HG03025 (cell line): ENCODE data around the gene DENND4A.
A peak's percentile ranks its signal among the peaks of the same experiment; 100 is the strongest.

Experiments used
- ATAC-seq: cut with Tn5 transposase; IDR thresholded peaks from one replicate; pipeline ENCODE4 v1.9.1; 2021; ENCODE audit warnings: mild to moderate bottlenecking, moderate library complexity; ENCODE audit not compliant: unreplicated experiment, low FRiP score

Gene DENND4A

DNA sequence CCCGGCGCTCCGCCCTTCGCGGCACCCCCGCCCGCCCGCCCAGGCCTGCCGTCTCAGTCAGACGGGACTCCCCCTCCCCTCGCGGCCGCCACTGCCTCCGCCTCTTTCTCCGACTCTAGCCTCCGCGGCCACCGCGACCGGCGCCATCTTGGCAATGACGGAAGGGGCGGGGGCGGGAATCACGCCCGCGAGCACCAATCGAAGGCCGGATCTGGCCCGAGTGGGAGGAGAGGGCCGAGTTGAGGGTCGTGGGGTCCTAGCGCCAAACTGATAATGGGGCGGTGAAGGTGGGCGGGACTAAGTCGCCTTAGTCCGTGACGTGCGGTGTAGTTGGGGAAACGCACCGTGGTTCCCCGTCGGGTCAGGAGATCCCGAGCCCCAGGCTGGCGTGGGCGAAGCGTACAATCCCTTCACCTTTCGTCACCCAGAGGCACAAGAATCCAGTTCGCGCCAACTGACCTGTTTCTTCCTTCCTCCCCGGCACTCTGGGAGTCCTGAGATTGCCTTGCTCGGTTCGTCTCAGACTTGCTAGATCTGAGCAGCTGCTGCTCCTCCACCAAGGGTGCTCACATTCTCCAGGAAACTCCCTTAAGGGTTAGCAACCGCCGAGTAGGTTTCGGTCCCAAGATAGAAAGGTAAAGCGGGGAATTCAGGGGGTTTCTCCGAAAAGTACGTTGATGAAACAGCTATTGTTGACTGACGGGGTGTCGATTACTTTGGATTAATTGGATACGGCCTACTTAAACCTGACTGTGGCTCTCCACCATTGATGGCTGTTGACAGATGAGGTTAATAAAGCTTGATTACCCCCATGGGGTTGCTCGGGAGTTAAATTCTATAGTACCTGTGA is at the start of gene DENND4A:
DENND4A (minus strand) TSS at position 156 of the 850 bp plus-strand sequence. CDS start 35,843 bp downstream, outside the sequence.
- ATAC-seq, result peak; percentile 84

- ATAC-seq, result no peak
Observed at GRCh38 chr15:65841121-65841930, 49.2 kb upstream of the DENND4A start.

DNA sequence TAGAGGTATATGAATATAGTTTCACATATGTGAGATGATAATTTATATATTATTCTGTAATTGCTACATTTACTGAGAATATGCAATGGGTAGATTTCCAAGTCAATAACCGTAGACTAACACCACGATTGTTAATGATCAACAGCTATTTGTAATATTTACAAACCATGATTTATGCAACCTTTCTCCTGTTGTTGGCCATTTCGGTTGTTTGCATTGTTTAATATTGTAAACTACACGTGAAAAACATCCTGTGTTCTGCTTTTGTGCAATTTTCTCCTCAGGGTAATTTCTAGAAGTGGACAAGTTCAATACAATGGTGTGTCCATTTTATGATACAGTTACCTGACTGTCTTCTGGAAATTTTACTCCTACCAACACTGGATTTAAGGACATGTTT is 47.9 kb upstream of the DENND4A start:
- no peak for ATAC-seq

- no peak for ATAC-seq
Observed at GRCh38 chr15:65839354-65839901, 47.3 kb upstream of the DENND4A start.

DNA sequence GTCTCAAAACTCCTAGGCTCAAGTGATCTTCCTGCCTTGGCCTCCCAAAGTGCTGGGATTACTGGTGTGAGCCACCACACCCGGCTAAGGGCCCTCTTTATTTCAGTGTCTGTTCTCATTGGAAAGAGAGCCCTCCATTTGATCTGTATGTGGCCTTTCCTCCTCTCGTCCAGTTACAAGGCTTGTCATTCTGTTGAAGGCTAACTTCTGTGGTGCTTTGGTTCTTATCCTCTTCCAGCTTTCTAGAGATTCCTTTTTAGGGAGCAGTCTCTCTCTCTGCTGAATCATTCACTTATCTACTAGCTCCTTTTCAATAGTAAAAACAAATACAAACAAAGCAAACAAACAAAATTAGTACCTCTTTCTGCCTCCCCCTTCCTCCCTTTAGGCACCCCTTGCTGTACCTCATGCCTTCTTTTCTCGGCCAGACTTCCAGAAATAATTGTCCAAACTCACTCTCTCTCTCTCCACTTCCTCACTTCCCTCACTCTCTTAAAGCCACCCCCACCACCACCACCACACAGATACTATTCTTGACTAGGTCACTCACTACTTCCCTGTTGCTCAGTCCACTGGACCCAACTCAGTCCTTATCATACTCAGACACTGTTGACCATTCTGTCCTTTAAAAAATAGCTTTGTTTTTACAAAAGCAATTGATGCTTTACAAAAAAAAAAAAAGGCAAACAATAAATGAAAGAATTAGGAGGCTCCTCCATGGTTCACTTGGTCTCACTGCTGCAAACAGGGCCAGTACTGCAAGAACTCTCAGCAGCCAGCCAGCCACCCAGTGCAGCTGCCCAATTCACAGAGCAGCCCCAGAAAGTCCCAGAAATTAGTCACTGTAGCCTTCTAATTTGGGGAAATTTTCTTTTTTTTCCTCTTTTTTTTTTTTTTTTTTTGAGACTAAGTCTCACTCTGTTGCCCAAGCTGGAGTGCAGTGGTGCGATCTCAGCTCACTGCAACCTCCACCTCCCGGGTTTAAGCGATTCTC is 45.5 kb upstream of the DENND4A start:
- ATAC-seq, result no peak

DNA sequence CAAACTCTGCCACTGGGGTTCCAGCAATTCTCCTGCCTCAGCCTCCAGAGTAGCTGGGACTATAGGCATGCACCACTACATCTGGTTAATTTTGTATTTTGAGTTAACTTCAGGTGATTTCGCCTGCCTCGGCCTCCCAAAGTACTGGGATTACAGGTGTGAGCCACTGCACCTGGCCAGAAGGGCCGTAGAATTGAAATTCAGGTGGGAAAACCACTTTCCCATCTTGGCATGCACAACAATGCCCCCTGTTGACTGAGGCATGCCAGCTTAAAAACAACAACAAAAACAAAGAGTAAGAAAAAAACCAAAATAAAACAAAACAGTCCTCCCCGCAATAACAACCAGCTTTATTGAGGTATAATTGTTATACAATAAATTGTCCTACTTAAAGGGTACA is 44.6 kb upstream of the DENND4A start:
- ATAC-seq, result no peak

DNA sequence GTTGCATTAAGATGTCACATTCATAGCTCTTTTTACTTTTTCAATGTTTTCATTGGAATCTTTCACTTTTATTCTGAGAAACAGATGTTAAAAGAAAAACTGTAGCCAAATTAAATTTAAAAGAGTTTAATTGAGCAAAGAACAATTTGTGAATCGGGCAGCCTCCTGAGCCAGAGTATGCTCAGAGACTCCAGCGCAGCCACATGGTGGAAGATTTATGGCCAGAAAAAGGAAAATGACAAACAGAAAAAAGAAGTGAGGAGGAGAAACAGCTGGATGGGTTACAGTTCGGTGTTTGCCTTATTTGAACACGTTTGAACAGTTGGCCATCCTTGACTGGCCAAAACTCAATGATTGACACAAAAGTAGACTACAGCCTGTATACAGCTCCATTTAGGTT is 43.4 kb upstream of the DENND4A start:
- no peak for ATAC-seq

DNA sequence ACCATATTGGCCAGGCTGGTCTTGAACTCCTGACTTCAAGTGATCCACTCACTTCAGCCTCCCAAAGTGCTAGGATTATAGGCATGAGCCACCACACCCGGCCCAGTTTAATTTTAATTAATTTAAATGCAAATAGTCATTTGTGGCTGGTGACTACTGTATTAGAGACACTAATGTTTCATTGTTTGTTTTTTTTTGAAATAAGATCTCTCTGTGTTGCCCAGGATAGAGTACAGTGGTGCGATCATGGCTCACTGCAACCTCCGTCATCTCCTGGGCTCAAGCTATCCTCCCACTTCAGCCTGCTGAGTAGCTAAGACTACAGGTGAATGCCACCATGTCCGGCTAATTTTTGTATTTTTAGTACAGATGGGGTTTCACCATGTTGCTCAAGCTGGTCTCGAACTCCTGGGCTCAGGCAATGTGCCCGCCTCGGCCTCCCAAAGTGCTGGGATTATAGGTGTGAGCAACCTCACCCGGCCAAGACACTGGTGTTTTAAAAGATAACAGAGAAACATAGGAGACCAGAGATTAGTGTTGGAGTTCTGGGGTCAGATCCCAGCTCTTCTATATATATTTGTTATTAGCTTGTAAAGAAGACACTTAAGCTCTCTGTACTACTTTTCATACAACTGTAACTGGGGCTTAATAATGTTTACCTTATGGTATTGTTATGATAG is 42.6 kb upstream of the DENND4A start:
- ATAC-seq, result no peak

- no peak for ATAC-seq
Observed at GRCh38 chr15:65833501-65834205, 41.6 kb upstream of the DENND4A start.

- ATAC-seq, result no peak
Observed at GRCh38 chr15:65832549-65833364, 40.7 kb upstream of the DENND4A start.

DNA sequence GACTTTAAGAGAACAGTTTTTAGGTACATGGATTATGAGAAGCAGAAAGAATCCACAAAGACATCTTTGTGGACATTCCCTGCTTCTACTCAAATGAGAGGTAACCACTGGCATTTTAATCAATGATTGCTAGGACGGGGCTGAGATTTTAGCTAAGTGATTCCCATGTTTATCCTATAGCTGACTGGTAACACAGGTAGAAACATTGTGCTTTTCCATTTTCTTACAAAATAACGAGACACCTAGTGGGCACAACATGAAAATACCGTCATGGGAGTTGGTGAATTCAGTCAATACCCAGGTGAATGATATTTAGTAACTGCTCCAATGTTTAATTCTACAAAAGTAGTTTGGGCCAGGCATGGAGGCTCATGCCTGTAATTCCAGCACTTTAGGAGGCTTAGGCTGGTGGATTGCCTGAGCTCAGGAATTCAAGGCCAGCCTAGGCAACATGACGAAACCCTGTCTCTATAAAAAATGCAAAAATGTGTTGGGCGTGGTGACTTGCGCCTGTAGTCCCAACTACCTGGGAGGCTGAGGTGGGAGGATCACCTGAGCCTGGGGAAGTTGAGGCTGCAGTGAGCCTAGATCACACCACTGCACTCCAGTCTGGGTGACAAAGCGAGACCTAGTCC is 37.2 kb upstream of the DENND4A start:
- no peak for ATAC-seq

- no peak for ATAC-seq
Observed at GRCh38 chr15:65828585-65828984, 36.5 kb upstream of the DENND4A start.

- ATAC-seq, result no peak
Observed at GRCh38 chr15:65827065-65827464, 35.0 kb upstream of the DENND4A start.

- no peak for ATAC-seq
Observed at GRCh38 chr15:65824941-65825544, 33.0 kb upstream of the DENND4A start.

GRCh38 chr15:65824031-65824743 is 32.1 kb upstream of the DENND4A start:
- ATAC-seq, result no peak

DNA sequence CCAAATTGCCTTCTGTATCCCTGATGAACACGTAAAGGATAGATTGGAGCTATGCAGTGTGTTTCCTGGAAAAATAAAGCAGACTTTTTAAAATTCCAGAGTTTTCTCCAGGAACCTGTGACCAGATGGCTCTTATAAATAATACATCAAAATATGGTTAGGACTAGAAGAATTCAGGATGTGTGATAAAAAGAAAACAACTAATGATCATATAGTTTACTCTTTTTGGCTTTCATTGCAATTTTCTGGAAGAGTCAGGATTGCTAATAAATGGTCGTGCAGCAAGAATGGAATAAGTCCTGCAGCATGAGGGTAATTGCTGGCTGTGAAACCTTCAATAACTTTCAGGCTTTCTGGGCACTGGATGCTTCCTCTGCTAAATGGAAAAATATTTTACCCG is 30.2 kb upstream of the DENND4A start:
- ATAC-seq, result no peak

DNA sequence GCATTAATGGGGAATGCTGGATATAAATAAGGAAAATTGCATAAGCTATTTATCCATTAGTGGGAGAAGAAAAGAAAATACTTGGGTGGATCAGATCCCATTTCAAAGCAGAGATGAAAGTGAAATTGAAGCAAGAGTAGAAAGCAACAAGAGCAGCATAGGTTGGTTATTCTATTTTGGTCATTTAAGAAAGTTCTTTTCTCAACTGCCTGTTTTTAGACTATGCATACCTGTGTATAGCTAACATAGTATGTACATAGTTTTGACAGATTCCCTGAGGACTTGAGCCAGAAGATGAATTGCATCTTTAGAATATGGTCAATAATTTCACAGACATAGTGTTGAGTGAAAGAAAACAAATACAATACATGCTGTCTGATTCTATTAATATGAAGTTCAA is 29.0 kb upstream of the DENND4A start:
- ATAC-seq, result no peak
